Activated T-helper 1 cell treated with Interleukin-2 at 50 U/mL for 16 hours (primary cell): ENCODE results near the gene BCL2L13.
"Not testable (repeated sequence)": the region's sequence is repeated elsewhere in the genome, so short reads cannot be mapped to it uniquely, and the experiment has no call there.

Experiments
- DNase-seq: peaks from one replicate; pipeline ENCODE4 v3.0.0-alpha.2; 2020; ENCODE audit warnings: low read depth

Gene BCL2L13

GRCh38 chr22:17637490-17638181, 921 bp upstream of the BCL2L13 start:
- DNase-seq = no peak

- no peak for DNase-seq
Observed at GRCh38 chr22:17638182-17638431, 450 bp upstream of the BCL2L13 start.

GRCh38 chr22:17639247-17639741, 737 bp downstream of the BCL2L13 start:
- DNase-seq = no peak

GRCh38 chr22:17641269-17641668, 2.7 kb downstream of the BCL2L13 start:
- no peak for DNase-seq

- not testable (repeated sequence) for DNase-seq
Observed at GRCh38 chr22:17642357-17642756, 3.8 kb downstream of the BCL2L13 start.

GRCh38 chr22:17647452-17647851, 8.9 kb downstream of the BCL2L13 start:
- no peak for DNase-seq

GRCh38 chr22:17647991-17648390, 9.4 kb downstream of the BCL2L13 start:
- DNase-seq = no peak

- DNase-seq = no peak
Observed at GRCh38 chr22:17648569-17648968, 10.0 kb downstream of the BCL2L13 start.

- DNase-seq = no peak
Observed at GRCh38 chr22:17655289-17655688, 16.7 kb downstream of the BCL2L13 start.

- no peak for DNase-seq
Observed at GRCh38 chr22:17656870-17657395, 18.4 kb downstream of the BCL2L13 start.

- no peak for DNase-seq
Observed at GRCh38 chr22:17664414-17665055, 26.0 kb downstream of the BCL2L13 start.

GRCh38 chr22:17665248-17665647, 26.7 kb downstream of the BCL2L13 start:
- DNase-seq = no peak

GRCh38 chr22:17665854-17666253, 27.3 kb downstream of the BCL2L13 start:
- DNase-seq = no peak

GRCh38 chr22:17671521-17672092, 33.0 kb downstream of the BCL2L13 start:
- not testable (repeated sequence) for DNase-seq

- no peak for DNase-seq
Observed at GRCh38 chr22:17672417-17672991, 33.9 kb downstream of the BCL2L13 start.

- no peak for DNase-seq
Observed at GRCh38 chr22:17674152-17674551, 35.6 kb downstream of the BCL2L13 start.

- no peak for DNase-seq
Observed at GRCh38 chr22:17675584-17675983, 37.0 kb downstream of the BCL2L13 start.

- DNase-seq = no peak
Observed at GRCh38 chr22:17678817-17679385, 40.3 kb downstream of the BCL2L13 start.

- no peak for DNase-seq
Observed at GRCh38 chr22:17684245-17684644, 45.7 kb downstream of the BCL2L13 start.

- DNase-seq = no peak
Observed at GRCh38 chr22:17692841-17693240, 54.3 kb downstream of the BCL2L13 start.

- DNase-seq = no peak
Observed at GRCh38 chr22:17694193-17694592, 55.6 kb downstream of the BCL2L13 start.

GRCh38 chr22:17694752-17695151, 56.2 kb downstream of the BCL2L13 start:
- DNase-seq = no peak

GRCh38 chr22:17695986-17696385, 57.4 kb downstream of the BCL2L13 start:
- no peak for DNase-seq
